Fibroblast of villous mesenchyme (primary cell): Measurements from ENCODE around the gene AIFM3. TPM values are rescaled to one million over a fixed set of nuclear protein-coding genes. Genes with fewer than 3 reads are reported as not detected.
"Not testable (repeated sequence)": the region's sequence is repeated elsewhere in the genome, so short reads cannot be mapped to it uniquely, and the experiment has no call there.

Experiments used
- DNase-seq: peaks from one replicate; pipeline ENCODE4 v3.0.0-alpha.2; 2010; ENCODE audit warnings: low read depth
- H3K4me3 ChIP-seq: 2 replicates; pipeline ENCODE4 v1.5.1; 2011; ENCODE audit warnings: low read depth, mild to moderate bottlenecking, low read length
- total RNA-seq: library from RNA; depleted of rRNA; stranded (reverse); fragments of >200 nt; gene quantifications from 2 replicates; pipeline ENCODE4 v1.2.3, GENCODE V29; 2012
- TF ChIP-seq, protein P1 (sequence below): IDR thresholded peaks from 2 replicates; pipeline ENCODE4 v1.5.1; 2012; ENCODE audit warnings: low read depth, mild to moderate bottlenecking, low read length; ENCODE audit not compliant: insufficient read depth

The AIFM3 gene
- total RNA-seq, 1 donor: 0.43 TPM

DNA sequence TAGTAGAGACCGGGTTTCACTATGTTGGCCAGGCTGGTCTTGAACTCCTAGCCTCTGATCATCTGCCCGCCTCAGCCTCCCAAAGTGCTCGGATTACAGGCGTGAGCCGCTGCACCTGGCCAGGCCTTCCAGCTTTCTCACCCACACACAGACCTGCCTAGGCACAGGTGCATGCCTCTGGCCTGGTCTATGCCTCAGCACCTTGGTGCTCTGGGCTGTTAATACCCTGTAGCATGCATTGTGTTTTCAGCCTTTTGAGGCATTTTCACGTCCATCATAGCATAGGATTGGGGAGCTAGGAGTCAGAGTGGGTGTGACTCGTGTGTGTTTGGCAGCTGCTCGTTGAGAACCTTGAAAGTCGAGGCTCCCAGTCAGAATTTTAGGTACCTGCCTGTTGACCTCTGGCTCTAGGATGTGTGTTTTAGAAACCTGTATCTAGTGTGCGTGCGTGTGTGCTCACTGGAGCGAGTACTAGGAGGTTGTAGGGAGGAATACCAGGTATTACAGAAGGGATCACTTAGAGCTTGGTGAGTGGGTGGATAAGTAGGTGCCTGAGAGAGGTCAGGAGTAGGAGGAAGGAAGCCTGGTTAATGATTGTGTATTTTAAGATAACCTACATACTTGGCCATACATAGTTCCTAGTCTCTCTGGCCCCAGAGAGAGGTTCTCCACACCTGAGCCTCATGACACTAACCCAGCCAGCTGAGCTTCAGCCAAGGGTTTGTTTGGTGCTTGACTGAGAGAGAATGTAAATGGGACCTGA, 29.8 kb upstream of the AIFM3 start:
- no peak for DNase-seq
- TF ChIP-seq, protein P1, sequence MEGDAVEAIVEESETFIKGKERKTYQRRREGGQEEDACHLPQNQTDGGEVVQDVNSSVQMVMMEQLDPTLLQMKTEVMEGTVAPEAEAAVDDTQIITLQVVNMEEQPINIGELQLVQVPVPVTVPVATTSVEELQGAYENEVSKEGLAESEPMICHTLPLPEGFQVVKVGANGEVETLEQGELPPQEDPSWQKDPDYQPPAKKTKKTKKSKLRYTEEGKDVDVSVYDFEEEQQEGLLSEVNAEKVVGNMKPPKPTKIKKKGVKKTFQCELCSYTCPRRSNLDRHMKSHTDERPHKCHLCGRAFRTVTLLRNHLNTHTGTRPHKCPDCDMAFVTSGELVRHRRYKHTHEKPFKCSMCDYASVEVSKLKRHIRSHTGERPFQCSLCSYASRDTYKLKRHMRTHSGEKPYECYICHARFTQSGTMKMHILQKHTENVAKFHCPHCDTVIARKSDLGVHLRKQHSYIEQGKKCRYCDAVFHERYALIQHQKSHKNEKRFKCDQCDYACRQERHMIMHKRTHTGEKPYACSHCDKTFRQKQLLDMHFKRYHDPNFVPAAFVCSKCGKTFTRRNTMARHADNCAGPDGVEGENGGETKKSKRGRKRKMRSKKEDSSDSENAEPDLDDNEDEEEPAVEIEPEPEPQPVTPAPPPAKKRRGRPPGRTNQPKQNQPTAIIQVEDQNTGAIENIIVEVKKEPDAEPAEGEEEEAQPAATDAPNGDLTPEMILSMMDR: no peak
- no peak overlapping the region for H3K4me3 ChIP-seq

DNA sequence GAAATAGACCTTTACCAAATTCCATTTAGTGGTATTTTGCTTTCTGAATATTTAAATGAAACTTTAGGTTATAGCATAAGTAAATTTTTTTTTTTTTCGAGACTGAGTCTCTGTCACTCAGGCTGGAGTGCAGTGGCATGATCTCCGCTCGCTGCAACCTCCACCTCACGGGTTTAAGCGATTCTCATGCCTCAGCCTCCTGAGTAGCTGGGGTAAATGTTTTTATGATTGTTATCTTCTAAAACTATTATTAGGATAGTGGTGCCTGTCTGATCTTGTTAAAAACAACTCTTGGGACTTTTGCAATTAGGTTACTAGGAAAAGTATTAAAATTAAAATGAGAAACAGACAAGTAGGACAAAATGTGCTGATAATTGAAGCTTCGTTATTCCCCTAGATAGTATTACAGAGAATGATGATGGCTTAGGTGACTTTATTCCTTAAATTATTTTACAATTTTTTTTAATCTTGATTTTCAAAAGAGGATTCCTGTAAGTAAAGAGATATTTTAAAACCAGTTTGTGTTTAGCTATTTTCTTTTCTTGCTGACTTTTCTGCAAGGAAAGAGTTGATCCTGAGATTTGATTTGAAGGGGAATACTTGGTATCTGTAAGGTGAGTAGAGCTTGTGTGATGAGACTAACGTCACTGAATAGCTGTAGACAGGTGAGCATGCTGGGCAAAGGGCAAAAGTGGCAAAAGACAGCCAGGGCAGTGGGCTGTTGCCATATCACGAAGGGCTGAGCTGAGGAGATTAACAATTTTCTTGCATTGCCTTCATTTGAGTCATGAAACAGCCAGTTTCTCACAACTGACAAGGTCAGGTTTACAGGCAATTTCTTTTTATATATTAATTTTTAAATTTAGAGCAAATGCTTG, 29.0 kb upstream of the AIFM3 start:
- no peak for DNase-seq
- H3K4me3 ChIP-seq: no peak overlapping the region
- TF ChIP-seq, protein P1: no peak

DNA sequence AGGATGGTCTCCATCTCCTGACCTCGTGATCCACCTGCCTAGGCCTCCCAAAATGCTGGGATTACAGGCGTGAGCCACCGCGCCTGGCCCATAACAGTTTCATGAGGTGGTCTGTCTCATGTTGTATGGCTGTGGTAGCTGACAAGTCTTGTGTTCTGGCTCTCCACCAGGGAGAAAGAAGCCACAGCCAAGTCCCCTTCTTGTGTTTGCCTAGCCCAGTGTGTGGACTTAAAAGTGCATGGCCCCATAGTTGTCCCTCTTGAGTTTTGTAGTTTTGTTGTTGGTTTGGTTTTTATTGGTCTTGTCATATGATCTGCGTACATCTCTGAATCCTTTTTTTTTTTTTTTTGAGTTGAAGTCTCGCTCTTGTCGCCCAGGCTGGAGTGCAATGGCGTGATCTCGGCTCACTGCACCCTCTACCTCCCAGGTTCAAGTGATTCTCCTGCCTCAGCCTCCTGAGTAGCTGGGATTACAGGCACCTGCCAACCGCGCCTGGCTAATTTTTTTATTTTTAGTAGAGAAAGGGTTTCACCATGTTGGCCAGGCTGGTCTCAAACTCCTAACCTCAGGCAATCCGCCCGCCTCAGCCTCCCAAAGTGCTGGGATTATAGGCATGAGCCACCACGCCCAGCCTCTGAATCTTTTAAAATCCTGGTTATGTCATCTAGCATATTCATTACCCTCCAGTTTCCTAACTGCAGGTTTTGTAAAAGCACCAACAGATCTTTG, 27.4 kb upstream of the AIFM3 start:
- not testable (repeated sequence) for DNase-seq, H3K4me3 ChIP-seq

DNA sequence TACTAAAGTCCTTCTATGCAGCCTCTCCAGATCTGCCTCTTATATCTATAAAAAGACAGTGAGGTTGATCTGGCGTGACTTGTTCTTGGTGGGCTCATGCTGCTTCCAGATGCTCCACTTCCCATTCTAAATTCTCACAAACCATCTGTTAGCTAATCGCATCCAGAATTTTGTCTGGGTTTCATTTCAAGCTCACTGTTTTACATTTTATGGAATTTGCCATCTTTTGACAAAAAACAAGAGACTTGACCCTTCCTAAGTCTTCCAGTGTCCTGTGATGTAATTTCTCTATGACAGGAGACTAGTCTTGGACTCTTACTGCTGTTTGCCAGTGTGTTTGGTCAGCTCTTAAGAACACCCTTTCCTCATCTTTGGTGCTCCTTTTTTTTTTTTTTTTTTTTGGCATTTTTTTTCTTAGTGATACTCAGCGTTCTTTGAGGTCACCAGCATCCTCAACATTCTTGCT, 26.8 kb upstream of the AIFM3 start:
- H3K4me3 ChIP-seq: no peak overlapping the region
- peak; percentile 72 for DNase-seq
- TF ChIP-seq, protein P1: no peak

DNA sequence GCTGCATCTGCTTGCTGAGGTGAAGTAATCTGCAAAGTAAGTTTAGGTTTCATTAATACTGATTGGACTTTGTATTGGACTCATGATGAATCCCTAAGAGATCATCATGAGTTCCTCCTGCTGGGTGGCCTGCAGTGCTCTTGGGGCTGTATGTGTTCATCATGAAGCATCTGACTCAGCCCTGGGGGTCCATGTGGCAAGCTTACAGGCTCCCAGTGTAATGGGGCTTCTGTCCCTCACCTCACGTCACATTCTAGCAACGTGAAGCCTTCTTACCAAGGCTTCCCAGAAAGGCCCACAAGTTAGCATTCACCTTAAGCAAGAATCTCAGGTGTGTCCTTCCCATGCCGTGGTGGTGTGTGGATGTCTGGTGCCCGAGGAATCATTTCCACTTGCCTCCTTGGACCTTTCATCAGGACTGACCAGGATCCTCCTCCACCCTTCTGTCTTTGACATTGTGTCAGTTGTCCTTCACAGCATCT, 26.1 kb upstream of the AIFM3 start:
- H3K4me3 ChIP-seq: no peak overlapping the region
- TF ChIP-seq, protein P1: no peak
- no peak for DNase-seq

DNA sequence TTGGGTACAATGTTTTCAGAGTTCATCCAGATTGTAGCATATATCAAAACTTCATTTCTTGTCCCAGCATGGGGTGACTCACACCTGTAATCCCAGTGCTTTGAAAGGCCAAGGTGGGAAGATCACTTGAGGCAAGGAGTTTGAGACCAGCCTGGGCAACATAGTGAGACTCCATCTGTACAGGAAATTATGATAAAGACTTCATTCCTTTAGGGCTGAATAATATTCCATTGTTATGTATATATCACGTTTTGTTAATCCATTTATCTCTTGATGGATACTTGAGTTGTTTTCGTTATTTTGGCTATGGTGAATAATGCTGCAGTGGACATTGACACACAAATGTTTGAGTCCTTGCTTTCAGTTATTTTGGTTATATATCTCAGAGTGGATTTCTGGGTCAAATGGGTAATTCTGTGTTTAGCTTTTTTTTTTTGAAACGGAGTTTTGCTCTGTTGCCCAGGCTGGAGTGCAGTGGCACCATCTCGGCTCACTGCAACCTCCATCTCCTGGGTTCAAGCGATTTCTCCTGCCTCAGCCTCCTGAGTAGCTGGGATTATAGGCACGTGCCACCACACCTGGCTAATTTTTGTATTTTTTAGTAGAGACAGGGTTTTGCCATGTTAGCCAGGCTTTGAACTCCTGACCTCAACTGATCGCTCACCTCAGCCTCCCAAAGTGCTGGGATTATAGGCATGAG, 24.7 kb upstream of the AIFM3 start:
- not testable (repeated sequence) for H3K4me3 ChIP-seq

More for the DNA sequence above, 24.7 kb upstream of the AIFM3 start:
- DNase-seq: not testable (repeated sequence)
